HepG2 (cell line): ENCODE measurements around the gene TUBA8. TPM values are rescaled to one million over a fixed set of nuclear protein-coding genes. Genes with fewer than 3 reads are reported as not detected.

Experiments
- CC2D1A ChIP-seq: sonication (generic); formaldehyde crosslinking; IDR thresholded peaks from 2 replicates; pipeline ENCODE4 v1.8.1; 2023; ENCODE audit warnings: mild to moderate bottlenecking, missing genetic modification reagents
- DPF2 ChIP-seq: sonication (generic); formaldehyde crosslinking; IDR thresholded peaks from 2 replicates; pipeline ENCODE4 v1.4.0; 2020; ENCODE audit warnings: mild to moderate bottlenecking, low read depth, missing genetic modification reagents, borderline replicate concordance
- DR1 ChIP-seq: sonication (generic); formaldehyde crosslinking; IDR thresholded peaks from 2 replicates; pipeline ENCODE4 v1.8.0; 2021; ENCODE audit warnings: mild to moderate bottlenecking, missing genetic modification reagents, inconsistent platforms
- EZH2 ChIP-seq: conservative IDR thresholded peaks from 2 replicates; pipeline ENCODE4 v1.6.1; 2012; ENCODE audit warnings: mild to moderate bottlenecking, low read depth, low read length, moderate library complexity
- FOXM1 ChIP-seq: sonication (generic); formaldehyde crosslinking; IDR thresholded peaks from 2 replicates; pipeline ENCODE4 v1.5.0; 2020; ENCODE audit warnings: missing genetic modification reagents
- KMT2A ChIP-seq: sonication (generic); formaldehyde crosslinking; IDR thresholded peaks from 2 replicates; pipeline ENCODE4 v1.4.0; 2020; ENCODE audit warnings: missing genetic modification reagents
- MTA3 ChIP-seq: sonication (generic); formaldehyde crosslinking; IDR thresholded peaks from 2 replicates; pipeline ENCODE4 v1.4.0; 2020; ENCODE audit warnings: missing genetic modification reagents
- NR2F1 ChIP-seq, 2 experiments: fragments of 450-650 bp in 1 of 2; formaldehyde crosslinking in 1 of 2; IDR thresholded peaks; 2 replicates each; pipeline versions ENCODE4 v1.5.0 to v1.6.1; 2016 to 2020; ENCODE audit warnings: mild to moderate bottlenecking in 1 of 2, missing compliant biosample characterization in 1 of 2, missing genetic modification reagents in 1 of 2, moderate library complexity in 1 of 2
- PAWR ChIP-seq: sonication (generic); formaldehyde crosslinking; IDR thresholded peaks from 2 replicates; pipeline ENCODE4 v1.4.0; 2020; ENCODE audit warnings: missing genetic modification reagents, mild to moderate bottlenecking, borderline replicate concordance
- PHF21A ChIP-seq: sonication (generic); formaldehyde crosslinking; IDR thresholded peaks from 2 replicates; pipeline ENCODE4 v1.5.0; 2020; ENCODE audit warnings: mild to moderate bottlenecking, missing genetic modification reagents
- RNF2 ChIP-seq: fragments of 450-650 bp; conservative IDR thresholded peaks from 2 replicates; pipeline ENCODE4 v1.6.1; 2016; ENCODE audit warnings: low read depth
- ZNF136 ChIP-seq: sonication (generic); formaldehyde crosslinking; IDR thresholded peaks from 2 replicates; pipeline ENCODE4 v1.8.1; 2022; ENCODE audit warnings: low read depth, mild to moderate bottlenecking, moderate library complexity, missing genetic modification reagents
- ZNF274 ChIP-seq: sonication (generic); formaldehyde crosslinking; IDR thresholded peaks from 2 replicates; pipeline ENCODE4 v1.5.1; 2020; ENCODE audit warnings: mild to moderate bottlenecking, missing genetic modification reagents
- ZNF441 ChIP-seq: sonication (generic); formaldehyde crosslinking; IDR thresholded peaks from 2 replicates; pipeline ENCODE4 v1.7.0; 2021; ENCODE audit warnings: missing genetic modification reagents, borderline replicate concordance
- ZNF530 ChIP-seq: sonication (generic); formaldehyde crosslinking; IDR thresholded peaks from 2 replicates; pipeline ENCODE4 v1.5.0; 2020; ENCODE audit warnings: low read depth, mild to moderate bottlenecking, missing genetic modification reagents
- ZNF570 ChIP-seq: sonication (generic); formaldehyde crosslinking; IDR thresholded peaks from 2 replicates; pipeline ENCODE4 v1.4.0; 2020; ENCODE audit warnings: mild to moderate bottlenecking, missing genetic modification reagents, borderline replicate concordance
- ZNF816 ChIP-seq: sonication (generic); formaldehyde crosslinking; IDR thresholded peaks from 2 replicates; pipeline ENCODE4 v1.8.0; 2022; ENCODE audit warnings: missing genetic modification reagents, mild to moderate bottlenecking, borderline replicate concordance
- polyA plus RNA-seq, 8 experiments: library from polyadenylated mRNA; depleted of rRNA in 3 of 8; stranded (reverse) in 7 of 8; unstranded in 1 of 8; fragments of >200 nt; fragmentation: Illumina TruSeq in 4 of 8; extraction: Trizol in 4 of 8; gene quantifications; 2 replicates each; pipeline versions ENCODE4 v1.2.1 to v1.2.3, GENCODE V29; 2011 to 2016; ENCODE audit warnings: low read depth in 4 of 8, missing spikeins in 1 of 8, mixed read lengths in 1 of 8; ENCODE audit not compliant: insufficient read depth in 1 of 8
- total RNA-seq, 5 experiments: library from RNA; depleted of rRNA; stranded (reverse); fragments of >200 nt; fragmentation: Illumina TruSeq; extraction: Trizol; gene quantifications; 2 replicates each; pipeline ENCODE4 v1.2.3, GENCODE V29; 2016; ENCODE audit warnings: low read depth in 1 of 5
- TF ChIP-seq, protein P1 (sequence below): sonication (generic); formaldehyde crosslinking; IDR thresholded peaks from 2 replicates; pipeline ENCODE4 v1.8.0; 2022; ENCODE audit warnings: low read depth, missing genetic modification reagents
- TF ChIP-seq, protein P2 (sequence below): IDR thresholded peaks from 2 replicates; pipeline ENCODE4 v1.4.0; 2020; ENCODE audit warnings: mild to moderate bottlenecking, missing genetic modification reagents
- TF ChIP-seq, protein P3 (sequence below): sonication (generic); formaldehyde crosslinking; IDR thresholded peaks from 2 replicates; pipeline ENCODE4 v1.4.0; 2020; ENCODE audit warnings: missing genetic modification reagents, borderline replicate concordance

TUBA8 gene
- total and polyA plus RNA-seq, 2 of the 13 experiments (the other 11 are each of a cell fraction or from before 2014, with no cell fraction given) = 0.35 to 0.69 TPM

DNA sequence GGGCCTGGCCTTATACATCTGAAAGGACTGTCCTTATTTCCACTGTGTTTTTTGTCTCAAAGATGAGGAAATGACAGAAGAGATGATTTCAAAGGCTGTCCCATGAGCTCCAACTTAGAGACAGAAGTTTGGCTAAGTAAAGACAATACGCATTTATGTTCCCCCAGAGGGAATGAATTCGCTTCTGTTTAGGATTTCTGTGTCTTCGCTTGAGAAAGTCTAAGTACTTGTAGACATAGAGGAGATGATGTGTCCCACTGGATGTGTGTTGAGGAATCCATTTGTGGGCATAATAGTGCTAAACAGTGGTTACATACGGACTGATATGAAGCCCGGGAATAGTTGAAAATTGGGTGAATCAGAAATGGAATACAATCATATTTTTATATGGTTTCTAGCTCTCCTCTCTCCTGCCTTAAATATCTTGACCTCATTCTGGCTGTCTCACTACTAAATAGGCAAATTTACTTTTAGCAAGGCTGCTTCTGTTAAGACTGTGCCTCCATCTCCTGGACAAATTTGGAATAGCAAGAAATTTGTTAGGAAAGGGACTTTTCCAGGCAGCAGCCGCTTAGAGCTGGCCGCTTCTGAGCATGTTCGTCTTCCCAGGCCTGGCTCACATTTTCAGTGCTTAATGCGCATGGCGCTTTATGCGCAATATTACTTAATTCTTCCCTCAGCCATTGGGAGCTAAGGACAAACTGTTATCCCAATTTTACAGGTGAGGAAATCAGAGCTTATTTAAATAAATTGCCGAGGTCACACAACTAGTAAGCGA is 34.7 kb upstream of the TUBA8 start (continued):
- TF ChIP-seq RNF2 (no peak), PHF21A (CRISPR knock-in tag) (no peak), DPF2 (CRISPR knock-in tag) (no peak), EZH2 (no peak), PAWR (CRISPR knock-in tag) (no peak), ZNF530 (no peak), DR1 (CRISPR knock-in tag) (no peak), NR2F1 (CRISPR knock-in tag; IDR thresholded peaks at IDR 0.05) (no peak), MTA3 (no peak), ZNF570 (CRISPR knock-in tag) (no peak), ZNF274 (CRISPR knock-in tag) (no peak), FOXM1 (no peak), ZNF441 (no peak), KMT2A (CRISPR knock-in tag) (peak; percentile 44; the same call in 1 of the 2 replicates), CC2D1A (CRISPR knock-in tag) (no peak), ZNF816 (CRISPR knock-in tag) (no peak), ZNF136 (CRISPR knock-in tag) (no peak)
- TF ChIP-seq, protein P1, sequence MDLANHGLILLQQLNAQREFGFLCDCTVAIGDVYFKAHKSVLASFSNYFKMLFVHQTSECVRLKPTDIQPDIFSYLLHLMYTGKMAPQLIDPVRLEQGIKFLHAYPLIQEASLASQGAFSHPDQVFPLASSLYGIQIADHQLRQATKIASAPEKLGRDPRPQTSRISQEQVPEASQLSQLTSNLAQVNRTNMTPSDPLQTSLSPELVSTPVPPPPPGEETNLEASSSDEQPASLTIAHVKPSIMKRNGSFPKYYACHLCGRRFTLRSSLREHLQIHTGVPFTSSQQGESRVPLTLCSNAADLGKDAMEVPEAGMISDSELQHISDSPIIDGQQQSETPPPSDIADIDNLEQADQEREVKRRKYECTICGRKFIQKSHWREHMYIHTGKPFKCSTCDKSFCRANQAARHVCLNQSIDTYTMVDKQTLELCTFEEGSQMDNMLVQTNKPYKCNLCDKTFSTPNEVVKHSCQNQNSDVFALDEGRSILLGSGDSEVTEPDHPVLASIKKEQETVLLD (CRISPR knock-in tag) = no peak
- TF ChIP-seq, protein P2, sequence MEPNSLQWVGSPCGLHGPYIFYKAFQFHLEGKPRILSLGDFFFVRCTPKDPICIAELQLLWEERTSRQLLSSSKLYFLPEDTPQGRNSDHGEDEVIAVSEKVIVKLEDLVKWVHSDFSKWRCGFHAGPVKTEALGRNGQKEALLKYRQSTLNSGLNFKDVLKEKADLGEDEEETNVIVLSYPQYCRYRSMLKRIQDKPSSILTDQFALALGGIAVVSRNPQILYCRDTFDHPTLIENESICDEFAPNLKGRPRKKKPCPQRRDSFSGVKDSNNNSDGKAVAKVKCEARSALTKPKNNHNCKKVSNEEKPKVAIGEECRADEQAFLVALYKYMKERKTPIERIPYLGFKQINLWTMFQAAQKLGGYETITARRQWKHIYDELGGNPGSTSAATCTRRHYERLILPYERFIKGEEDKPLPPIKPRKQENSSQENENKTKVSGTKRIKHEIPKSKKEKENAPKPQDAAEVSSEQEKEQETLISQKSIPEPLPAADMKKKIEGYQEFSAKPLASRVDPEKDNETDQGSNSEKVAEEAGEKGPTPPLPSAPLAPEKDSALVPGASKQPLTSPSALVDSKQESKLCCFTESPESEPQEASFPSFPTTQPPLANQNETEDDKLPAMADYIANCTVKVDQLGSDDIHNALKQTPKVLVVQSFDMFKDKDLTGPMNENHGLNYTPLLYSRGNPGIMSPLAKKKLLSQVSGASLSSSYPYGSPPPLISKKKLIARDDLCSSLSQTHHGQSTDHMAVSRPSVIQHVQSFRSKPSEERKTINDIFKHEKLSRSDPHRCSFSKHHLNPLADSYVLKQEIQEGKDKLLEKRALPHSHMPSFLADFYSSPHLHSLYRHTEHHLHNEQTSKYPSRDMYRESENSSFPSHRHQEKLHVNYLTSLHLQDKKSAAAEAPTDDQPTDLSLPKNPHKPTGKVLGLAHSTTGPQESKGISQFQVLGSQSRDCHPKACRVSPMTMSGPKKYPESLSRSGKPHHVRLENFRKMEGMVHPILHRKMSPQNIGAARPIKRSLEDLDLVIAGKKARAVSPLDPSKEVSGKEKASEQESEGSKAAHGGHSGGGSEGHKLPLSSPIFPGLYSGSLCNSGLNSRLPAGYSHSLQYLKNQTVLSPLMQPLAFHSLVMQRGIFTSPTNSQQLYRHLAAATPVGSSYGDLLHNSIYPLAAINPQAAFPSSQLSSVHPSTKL (CRISPR knock-in tag) = peak; percentile 40; the same call in 1 of the 2 replicates
- TF ChIP-seq, protein P3, sequence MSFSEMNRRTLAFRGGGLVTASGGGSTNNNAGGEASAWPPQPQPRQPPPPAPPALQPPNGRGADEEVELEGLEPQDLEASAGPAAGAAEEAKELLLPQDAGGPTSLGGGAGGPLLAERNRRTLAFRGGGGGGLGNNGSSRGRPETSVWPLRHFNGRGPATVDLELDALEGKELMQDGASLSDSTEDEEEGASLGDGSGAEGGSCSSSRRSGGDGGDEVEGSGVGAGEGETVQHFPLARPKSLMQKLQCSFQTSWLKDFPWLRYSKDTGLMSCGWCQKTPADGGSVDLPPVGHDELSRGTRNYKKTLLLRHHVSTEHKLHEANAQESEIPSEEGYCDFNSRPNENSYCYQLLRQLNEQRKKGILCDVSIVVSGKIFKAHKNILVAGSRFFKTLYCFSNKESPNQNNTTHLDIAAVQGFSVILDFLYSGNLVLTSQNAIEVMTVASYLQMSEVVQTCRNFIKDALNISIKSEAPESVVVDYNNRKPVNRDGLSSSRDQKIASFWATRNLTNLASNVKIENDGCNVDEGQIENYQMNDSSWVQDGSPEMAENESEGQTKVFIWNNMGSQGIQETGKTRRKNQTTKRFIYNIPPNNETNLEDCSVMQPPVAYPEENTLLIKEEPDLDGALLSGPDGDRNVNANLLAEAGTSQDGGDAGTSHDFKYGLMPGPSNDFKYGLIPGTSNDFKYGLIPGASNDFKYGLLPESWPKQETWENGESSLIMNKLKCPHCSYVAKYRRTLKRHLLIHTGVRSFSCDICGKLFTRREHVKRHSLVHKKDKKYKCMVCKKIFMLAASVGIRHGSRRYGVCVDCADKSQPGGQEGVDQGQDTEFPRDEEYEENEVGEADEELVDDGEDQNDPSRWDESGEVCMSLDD = no peak
